NOMO-1 treated with dmso at 0.1 percent for 144 hours (cell line): ENCODE measurements around the gene NFE2L1.

ENCODE experiments used
- DNase-seq: peaks from one replicate; lab custom pipeline; 2025; ENCODE audit not compliant: unreplicated experiment; lab: John Stamatoyannopoulos, UW

Gene NFE2L1

DNA sequence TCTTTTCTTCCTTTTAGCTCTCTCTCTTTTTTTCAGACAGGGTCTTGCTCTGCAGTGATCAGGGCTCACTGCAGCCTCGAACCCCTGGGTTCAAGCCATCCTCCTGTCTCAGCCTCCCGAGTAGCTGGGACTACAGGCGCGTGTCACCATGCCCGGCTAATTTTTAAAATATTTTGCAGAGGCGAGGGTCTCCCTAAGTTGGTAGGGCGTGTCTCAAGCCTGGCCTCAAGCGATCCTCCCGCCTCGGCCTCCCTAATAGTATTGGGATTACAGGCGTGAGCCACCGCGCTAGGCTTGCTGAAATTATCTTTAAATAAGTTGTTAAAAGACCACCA lies 58.6 kb downstream of the NFE2L1 start:
- DNase-seq = no peak

DNA sequence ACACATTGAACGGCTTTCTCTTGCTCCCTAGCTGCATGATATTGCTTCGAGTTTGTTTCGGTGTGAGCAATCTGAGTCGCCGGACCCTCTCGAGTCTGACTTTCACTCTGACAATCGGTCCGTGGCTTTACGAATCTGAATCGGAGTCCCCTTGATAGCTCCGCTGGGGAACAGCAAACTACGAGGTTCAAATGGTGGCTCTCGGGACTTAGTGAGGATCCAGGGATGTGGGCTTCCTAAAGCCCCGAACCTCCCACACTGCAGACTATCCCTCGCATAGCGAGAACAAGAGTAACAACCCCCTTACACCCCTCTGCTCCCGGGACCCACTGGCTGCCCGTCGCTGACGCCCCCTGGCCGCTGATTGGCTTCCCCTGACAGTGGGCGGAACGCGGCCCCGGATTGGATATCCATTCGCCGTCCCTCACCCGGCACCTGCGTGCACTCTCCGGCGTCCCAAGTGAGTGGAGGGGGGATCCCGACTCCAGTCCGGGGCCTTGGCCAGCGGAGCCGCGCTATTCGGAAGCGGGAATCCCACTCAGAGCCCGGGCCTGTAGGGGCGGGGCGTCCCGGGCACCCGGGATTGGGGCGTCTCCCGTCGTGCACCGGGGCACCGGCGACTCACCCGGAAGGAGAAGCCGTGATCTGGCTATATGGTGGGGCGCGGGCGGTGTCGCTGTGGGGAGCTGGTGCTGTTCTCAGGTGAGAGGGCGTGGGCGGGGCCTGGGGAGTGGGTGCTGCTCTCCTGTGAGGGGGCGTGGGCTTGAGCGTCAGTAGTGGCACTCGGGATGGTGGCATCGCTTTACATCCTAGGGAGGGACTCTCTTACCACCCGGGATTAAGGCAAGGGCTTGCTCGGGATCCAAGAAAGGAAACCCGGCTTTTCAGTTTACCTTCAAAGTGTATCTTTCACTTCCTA lies 59.2 kb downstream of the NFE2L1 start, which contains the start of gene SNX11:
SNX11 (plus strand) TSS at position 630 of the 919 bp plus-strand sequence. CDS start 4,278 bp downstream, outside the sequence.
- peak; percentile 78 for DNase-seq

DNA sequence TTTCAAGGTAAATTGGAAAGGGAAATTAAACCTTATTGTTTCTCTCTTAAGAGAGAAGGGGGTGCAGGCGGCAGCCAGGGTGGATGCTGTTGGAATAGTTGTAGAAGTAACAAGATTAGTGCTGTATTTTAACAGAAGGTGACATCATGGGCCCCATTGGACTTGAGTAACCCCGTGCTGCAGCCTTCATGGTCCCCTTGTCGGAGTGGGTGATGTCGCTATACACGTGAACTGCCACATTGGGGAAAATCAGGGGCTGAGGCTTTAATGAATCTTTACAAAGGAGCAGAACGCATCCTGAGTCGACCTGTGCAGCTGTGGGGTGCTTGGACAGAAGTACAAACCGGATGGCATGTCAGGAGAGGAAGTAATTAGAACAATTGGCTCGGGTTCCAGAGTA lies 62.6 kb downstream of the NFE2L1 start:
- DNase-seq = no peak
